ENCODE results near the gene FKBP10. TPM values are rescaled to one million over a fixed set of nuclear protein-coding genes. Genes with fewer than 3 reads are reported as not detected.

The FKBP10 gene
- polyA plus RNA-seq, 1 of the 3 experiments (the other 2 are of a cell fraction): 360 TPM

DNA sequence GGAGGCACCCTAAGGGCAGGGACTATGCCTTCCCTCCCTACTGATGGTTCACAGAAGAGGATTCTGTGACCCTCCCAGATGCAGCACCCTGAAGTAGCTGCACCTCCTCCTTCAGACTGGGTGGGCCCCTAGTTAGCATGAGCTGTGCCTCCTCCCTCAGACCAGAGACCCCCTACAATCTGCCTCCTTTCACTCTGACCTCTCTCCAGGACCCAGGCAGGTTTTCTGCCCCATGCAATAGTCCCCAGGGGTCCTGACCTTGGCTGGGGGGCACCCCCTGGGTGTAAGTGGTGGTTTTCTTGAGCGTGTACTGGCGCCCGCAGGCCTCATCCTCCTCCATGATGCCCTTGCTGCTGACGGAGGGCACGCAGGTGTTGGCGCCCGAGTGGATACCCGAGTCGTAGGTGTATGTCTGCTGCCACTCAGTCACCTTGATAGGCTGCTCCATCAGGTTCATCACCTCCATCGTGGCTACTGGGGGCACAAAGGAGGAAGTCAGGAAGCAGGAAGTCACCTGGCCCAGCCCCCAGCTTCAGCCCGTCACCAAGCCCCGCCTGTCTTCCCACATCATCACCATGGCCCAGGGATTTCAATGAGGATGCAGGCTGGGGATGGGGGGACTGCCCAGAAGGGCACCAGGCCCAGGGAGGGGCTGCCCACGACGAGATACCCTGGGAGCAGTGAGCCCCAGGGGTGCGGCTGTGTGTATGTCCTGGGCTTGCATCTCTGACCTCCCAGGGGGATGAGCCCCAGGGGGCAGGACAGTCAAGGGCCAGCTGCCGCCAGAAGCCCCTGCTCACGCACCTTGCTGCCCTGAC lies 41.2 kb upstream of the FKBP10 start:
- Histone ChIP-seq H3K9me3 (no peaks in the 10 kb centered on the region), H3K4me1 (ENCODE audit: control insufficient read depth in 1 of 2, insufficient read depth in 2 of 2, low read depth in 1 of 2, low read length in 1 of 2) (peaks cover 0 to 24% of the 10 kb centered on the region in 2 experiments; a peak in 1 of 4 replicates), H3K27ac (ENCODE audit: low read depth in 2 of 2, low read length in 1 of 2) (no peak overlapping the region; a peak in 1 of 4 replicates), H3K4me2 (no peak overlapping the region), H3K79me2 (ENCODE audit: insufficient read depth) (no peaks in the 10 kb centered on the region), H3K9ac (no peak overlapping the region), H3K9me2 (no peaks in the 10 kb centered on the region), H3K27me3 (ENCODE audit: insufficient read depth) (no peaks in the 10 kb centered on the region), H3K4me3 (ENCODE audit: low read depth in 2 of 2, low read length in 1 of 2) (no peak overlapping the region), H2AFZ (ENCODE audit: low read depth) (no peak overlapping the region), H3K36me3 (replicated peaks in 1 of 2; ENCODE audit: control insufficient read depth in 1 of 2, insufficient read depth in 2 of 2, low read length in 1 of 2) (peaks cover 0 to 6% of the 10 kb centered on the region in 2 experiments), H4K20me1 (ENCODE audit: insufficient read depth) (no peaks in the 10 kb centered on the region), H3F3A (replicated peaks; ENCODE audit: insufficient read depth) (peaks cover 4% of the 10 kb centered on the region)
- DNase-seq: no peak
- TF ChIP-seq RFX5 (IDR thresholded peaks at IDR 0.05; ENCODE audit: low read length) (no peak), GABPA (IDR thresholded peaks at IDR 0.05; ENCODE audit: low read depth) (no peak), RCOR1 (IDR thresholded peaks at IDR 0.05; ENCODE audit: low read length) (no peak), POLR2AphosphoS5 (IDR thresholded peaks at IDR 0.05; ENCODE audit: low read depth, low read length) (no peak), JUND (IDR thresholded peaks at IDR 0.05) (no peak), RAD21 (IDR thresholded peaks at IDR 0.05; ENCODE audit: low read length) (no peak), ELF1 (IDR thresholded peaks at IDR 0.05) (no peak), TCF12 (IDR thresholded peaks at IDR 0.05) (no peak), SIN3A (IDR thresholded peaks at IDR 0.05; ENCODE audit: borderline replicate concordance, low read depth, low read length) (no peak), CHD2 (IDR thresholded peaks at IDR 0.05; ENCODE audit: low read length, partially characterized antibody) (no peak), MAX (IDR thresholded peaks at IDR 0.05; ENCODE audit: low read depth) (no peak), GATA2 (CRISPR knock-in tag; IDR thresholded peaks at IDR 0.05) (no peak), FOXM1 (IDR thresholded peaks at IDR 0.05; ENCODE audit: low read depth) (no peak), TAF1 (IDR thresholded peaks at IDR 0.05; ENCODE audit: borderline replicate concordance, low read depth, low read length) (no peak), EP300 (IDR thresholded peaks at IDR 0.05; ENCODE audit: borderline replicate concordance in 1 of 2, low read depth in 1 of 2, low read length in 1 of 2) (no peak), NFIC (IDR thresholded peaks at IDR 0.05; ENCODE audit: borderline replicate concordance) (no peak), PBX3 (IDR thresholded peaks at IDR 0.05) (no peak), YY1 (IDR thresholded peaks at IDR 0.05; ENCODE audit: low read depth) (no peak), TEAD4 (IDR thresholded peaks at IDR 0.05; ENCODE audit: borderline replicate concordance, insufficient read depth) (no peak), NRF1 (IDR thresholded peaks at IDR 0.05; ENCODE audit: low read depth, low read length) (no peak)
- ChIA-PET CTCF (interaction anchor here (0.9 to 5.0 kb wide), 3 partner anchors 8 to 30 kb away, joined by 4 to 35 read pairs (median 15); partner anchors contain the start of gene JUP), POLR2A (interaction anchor here (0.9 kb wide), 1 partner anchor 15 kb away, joined by 3 read pairs; the partner anchor contains the start of gene JUP)
- 95% methylated on average over 15 of the region's 17 CpGs for WGBS (ENCODE audit: low lambda C conversion rate)
